Stimulated activated CD8-positive, alpha-beta memory T cell treated with anti-CD3 and anti-CD28 coated beads, Interleukin-12 subunit alpha, Interleukin-12 subunit beta, amount 100 ng/mL, for 24 hours (primary cell): ENCODE results near the gene PLXNB1.

Experiments
- DNase-seq: peaks from one replicate; pipeline ENCODE4 v3.0.0-alpha.2; 2020; ENCODE audit errors: extremely low read depth

Gene PLXNB1

GRCh38 chr3:48419149-48419548, 10.7 kb downstream of the PLXNB1 start:
- DNase-seq: no peak

DNA sequence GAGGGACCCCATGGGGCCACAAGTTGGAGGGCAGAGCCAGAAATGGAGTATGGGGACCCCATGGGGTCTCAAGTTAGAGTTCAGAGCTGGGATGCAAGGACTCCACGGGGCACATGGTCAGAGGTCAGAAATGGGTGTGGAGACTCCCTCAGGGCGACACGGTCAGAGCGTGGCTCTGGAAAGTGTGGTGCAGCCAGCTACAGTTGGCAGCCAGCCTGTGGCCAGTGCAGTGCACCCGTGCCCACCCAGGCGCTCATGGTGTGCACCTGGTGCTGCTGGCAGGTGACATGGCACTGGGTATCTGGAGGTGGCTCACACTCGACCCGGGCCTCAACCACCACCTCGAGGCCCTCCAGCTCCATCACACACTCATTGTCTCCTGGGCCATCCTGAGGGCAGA, 11.2 kb downstream of the PLXNB1 start:
- no peak for DNase-seq

DNA sequence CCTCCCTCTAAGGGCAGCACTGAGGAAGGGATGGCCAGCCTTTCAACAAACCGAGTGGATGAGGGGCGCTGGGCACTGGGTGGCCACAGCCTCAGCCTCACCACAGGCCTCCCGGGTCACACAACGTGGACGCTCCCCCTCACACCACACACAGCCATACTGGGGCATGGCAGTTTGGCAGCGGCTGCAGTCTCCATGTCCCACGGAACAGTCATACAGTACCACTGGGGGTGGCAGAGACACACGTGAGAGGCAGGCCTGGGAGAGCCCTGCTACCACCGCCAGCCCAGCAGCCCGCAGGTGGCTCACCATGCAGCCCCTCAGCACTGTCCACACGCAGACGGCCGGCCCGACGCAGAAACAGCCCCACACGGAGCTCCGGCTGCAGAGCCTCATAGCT, 11.7 kb downstream of the PLXNB1 start:
- DNase-seq: no peak

DNA sequence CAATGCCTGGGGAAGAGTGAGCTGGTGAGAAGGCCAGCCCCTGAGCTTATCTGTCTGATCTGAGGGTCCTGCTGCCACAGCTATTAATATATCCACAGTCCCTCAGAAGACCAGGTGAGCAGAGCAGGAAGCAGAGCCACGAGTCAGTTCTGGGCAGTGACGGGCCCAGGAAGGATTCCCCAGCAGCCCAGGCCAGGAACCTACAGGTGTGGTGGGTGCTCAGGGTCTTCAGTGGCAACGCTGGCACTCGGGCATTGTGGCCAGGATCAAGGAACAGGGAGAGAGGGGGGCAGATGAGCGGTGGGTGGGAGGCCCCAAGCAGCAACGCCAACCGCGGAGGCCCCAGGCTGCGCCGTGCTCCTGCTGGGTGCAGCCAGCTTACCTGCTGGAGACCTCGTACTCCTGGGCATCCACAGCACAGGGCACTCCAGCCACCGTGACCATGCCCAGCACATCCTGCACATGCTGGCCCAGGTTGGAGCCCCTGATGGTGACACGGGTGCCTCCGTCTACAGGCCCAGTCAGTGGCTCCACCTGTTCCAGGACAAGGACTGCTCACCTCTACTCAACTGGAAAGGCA, 12.3 kb downstream of the PLXNB1 start:
- no peak for DNase-seq

DNA sequence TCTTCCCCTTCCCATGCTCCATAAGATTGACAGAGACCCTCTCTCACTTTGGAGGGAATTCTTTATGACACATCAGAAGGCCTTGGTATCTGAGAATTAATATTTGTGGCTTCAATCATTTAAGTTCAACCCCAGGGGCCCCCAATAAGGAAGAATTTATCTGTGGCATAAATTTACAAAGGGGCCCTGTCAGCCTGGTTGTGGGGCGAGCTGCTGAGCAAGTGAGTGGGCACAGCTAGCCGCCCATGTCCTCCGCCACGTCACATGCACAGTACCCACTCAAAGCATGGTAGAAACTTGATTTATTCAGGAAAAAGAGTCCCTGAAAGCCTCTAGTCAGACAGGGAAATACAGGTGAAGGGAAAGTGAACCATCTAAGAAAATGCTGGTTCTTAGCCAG, 13.3 kb downstream of the PLXNB1 start:
- DNase-seq: no peak

- no peak for DNase-seq
Observed at GRCh38 chr3:48416091-48416505, 13.8 kb downstream of the PLXNB1 start.

- no peak for DNase-seq
Observed at GRCh38 chr3:48415251-48415953, 14.5 kb downstream of the PLXNB1 start.

DNA sequence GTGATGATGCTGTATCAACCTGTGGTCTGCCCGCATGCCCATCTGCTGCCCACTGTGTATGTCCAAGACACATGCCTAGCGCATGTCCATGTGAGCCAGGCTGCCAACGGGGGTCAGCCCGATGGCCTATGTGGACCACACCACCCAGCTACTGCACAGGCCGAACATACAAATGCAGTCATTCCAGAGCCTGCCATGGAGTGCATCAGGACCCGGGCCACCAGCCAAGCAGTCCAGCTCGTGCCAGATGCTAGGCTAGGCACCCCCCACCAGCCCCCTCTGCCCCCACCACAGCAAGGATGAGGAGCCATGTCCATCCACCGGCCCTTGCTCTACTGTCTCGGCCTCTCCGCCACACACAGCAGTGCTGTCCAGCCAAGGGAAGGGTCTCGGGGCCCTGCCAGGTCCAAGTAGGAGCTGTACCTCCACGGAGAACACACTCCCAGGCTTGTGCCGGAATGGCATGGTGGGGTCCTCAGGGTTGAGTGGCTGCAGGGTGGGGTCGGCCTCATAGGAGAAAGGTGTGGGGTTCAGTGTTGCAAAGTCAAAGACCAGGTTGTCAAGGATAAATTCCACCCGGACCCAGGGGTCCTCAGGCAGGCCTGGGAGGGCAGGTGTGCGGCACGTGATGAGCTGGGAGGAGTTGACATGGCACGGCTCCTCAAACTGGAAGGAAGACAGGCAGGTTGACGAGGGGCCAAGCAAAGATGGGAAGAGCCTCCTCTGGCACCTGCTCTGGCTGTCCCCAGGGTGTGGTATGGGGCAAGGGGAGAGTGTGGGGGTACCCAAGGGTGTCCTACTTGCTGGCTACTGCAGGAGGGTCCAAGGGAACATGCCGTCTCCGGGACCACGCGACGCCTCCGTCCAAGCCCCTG, 15.3 kb downstream of the PLXNB1 start:
- DNase-seq: no peak

DNA sequence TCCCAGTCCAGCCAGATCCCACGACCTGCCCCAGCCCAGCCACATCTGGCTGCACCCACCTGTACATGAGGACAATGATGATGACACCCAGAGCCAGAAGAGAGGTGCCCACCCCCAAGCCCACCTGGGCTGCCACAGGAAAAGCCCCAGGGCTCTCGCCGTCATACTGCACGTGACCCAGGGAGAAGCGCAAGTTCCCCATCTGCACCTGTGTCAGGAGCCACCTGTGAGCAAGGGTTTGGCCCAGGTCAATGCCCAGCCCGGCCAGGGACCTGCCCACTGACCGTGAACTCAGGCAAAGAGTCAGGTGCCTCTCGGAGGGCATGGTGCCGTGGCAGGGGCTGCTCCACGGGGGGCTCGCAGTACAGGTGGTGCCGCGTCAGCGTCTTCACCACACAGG, 16.3 kb downstream of the PLXNB1 start:
- no peak for DNase-seq

GRCh38 chr3:48413086-48413485, 16.8 kb downstream of the PLXNB1 start:
- DNase-seq: no peak

DNA sequence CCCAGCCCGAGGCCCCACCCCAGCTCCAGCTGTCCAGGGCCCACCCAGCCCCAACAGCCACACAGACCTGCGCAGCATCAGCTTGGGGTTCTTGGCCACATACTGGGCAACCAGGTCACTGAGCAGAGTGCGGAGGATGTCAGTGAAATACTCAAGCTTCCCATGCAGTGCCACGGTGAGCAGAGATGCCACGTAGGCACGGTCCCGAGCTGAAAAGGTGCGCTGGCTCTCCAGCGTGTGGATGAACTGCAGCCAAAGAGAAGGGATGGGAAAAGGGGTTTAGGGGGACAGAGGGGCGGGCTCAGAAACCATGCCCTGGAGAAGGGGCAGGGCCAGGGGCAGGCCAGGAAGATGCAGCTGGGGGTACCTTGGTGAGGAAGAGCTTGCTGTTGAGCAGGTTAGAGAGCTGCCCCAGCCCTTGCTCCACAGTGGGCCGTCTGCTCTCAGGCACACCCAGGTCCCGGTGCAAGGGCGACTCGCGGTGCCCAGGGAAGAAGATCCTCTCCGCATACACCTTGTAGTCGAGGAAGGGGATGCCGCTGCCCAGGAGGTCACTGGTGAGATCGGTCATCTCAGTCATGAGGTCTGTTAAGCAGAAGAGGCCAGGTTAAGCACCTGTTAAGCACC, 17.4 kb downstream of the PLXNB1 start:
- no peak for DNase-seq

GRCh38 chr3:48411606-48412374, 18.1 kb downstream of the PLXNB1 start:
- DNase-seq: no peak

GRCh38 chr3:48411041-48411588, 18.8 kb downstream of the PLXNB1 start:
- DNase-seq: no peak

- no peak for DNase-seq
Observed at GRCh38 chr3:48410205-48411040, 19.5 kb downstream of the PLXNB1 start.

DNA sequence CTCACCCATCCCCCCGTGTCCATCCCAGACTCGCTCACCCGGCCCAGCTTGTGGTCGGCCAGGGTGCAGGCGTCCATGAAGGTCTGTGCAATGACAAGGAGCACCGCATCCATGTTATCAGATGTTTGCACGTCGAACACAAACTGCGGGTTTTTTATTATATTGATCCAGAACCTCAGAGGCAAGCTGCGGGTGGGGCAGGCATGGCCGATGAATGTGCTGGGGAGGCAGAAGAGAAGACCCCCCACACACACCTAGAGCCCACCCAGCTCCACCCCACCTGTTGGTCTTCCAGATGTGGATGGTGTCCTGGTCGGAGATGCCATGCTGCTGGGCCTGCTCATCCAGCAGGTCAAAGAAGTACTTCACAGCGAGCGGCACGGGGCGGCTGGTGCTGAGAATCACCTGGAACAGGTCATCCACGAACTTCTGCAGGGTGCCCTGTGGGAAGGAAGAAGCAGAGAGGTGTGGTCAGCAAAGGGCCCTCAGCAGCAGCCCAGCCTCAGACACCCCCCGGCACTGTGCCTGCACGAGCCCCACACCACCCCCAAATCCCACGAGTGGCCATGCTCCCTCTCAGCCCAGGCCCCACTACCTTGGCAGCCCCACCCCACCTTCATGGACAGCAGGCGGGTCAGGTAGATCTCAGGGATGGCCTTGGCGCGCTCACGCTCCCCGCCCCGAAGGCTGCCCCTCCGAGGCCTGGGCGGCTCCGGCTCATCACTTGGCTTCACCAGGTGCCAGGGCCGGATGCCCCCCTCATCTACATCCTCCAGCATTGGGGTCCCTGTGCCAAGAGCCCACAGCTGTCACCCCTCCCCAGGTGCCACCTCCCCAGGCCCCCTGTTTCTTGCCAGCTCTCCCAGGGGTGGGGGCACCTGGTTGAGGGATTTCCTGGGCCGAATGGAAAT, 20.3 kb downstream of the PLXNB1 start:
- DNase-seq: no peak

GRCh38 chr3:48408823-48409281, 21.0 kb downstream of the PLXNB1 start:
- no peak for DNase-seq

- DNase-seq: no peak
Observed at GRCh38 chr3:48407542-48408099, 22.3 kb downstream of the PLXNB1 start.

- DNase-seq: no peak
Observed at GRCh38 chr3:48406443-48407431, 23.1 kb downstream of the PLXNB1 start.
